Osteoblast (primary cell): ENCODE measurements around the gene GNAQ. TPM values are rescaled to one million over a fixed set of nuclear protein-coding genes. Genes with fewer than 3 reads are reported as not detected.

ENCODE experiments used
- DNase-seq: peaks from one replicate; pipeline ENCODE4 v3.0.0; 2011; ENCODE audit warnings: low spot score, mixed read lengths; ENCODE audit not compliant: insufficient read length; ENCODE audit errors: missing footprints
- H2AFZ ChIP-seq: 2 replicates; pipeline ENCODE4 v1.6.0; 2011; ENCODE audit warnings: mild to moderate bottlenecking, low read length
- H3K27ac ChIP-seq: 2 replicates; pipeline ENCODE4 v1.5.1; 2011; ENCODE audit warnings: mild to moderate bottlenecking, low read depth, low read length, moderate library complexity
- H3K27me3 ChIP-seq: 2 replicates; pipeline ENCODE4 v1.6.0; 2012; ENCODE audit warnings: mild to moderate bottlenecking, control low read depth, inconsistent platforms, low read length, moderate library complexity; ENCODE audit not compliant: insufficient read depth
- H3K36me3 ChIP-seq: 2 replicates; pipeline ENCODE4 v1.5.1; 2011; ENCODE audit warnings: mild to moderate bottlenecking, low read length, control low read depth, moderate library complexity; ENCODE audit not compliant: insufficient read depth
- H3K4me1 ChIP-seq: 2 replicates; pipeline ENCODE4 v1.5.1; 2011; ENCODE audit warnings: mild to moderate bottlenecking, low read length, control low read depth, moderate library complexity; ENCODE audit not compliant: insufficient read depth
- H3K4me2 ChIP-seq: 2 replicates; pipeline ENCODE4 v1.6.0; 2011; ENCODE audit warnings: mild to moderate bottlenecking, low read length; ENCODE audit not compliant: insufficient read depth
- H3K4me3 ChIP-seq: fragments of 200-600 bp; sonication (generic); 3 replicates; pipeline ENCODE4 v1.5.1; 2012; ENCODE audit warnings: mild to moderate bottlenecking, low read length, inconsistent platforms; ENCODE audit not compliant: insufficient read depth
- H3K79me2 ChIP-seq: 2 replicates; pipeline ENCODE4 v1.6.0; 2012; ENCODE audit warnings: mild to moderate bottlenecking, low read length, control low read depth, inconsistent platforms; ENCODE audit not compliant: insufficient read depth
- H3K9me3 ChIP-seq: 2 replicates; pipeline ENCODE4 v1.5.1; 2011; ENCODE audit warnings: low read depth, low read length, control low read depth
- H4K20me1 ChIP-seq: 2 replicates; pipeline ENCODE4 v1.6.0; 2012; ENCODE audit warnings: mild to moderate bottlenecking, low read length, control low read depth; ENCODE audit not compliant: insufficient read depth
- CTCF ChIP-seq: IDR thresholded peaks from 2 replicates; pipeline ENCODE4 v1.5.1; 2011; ENCODE audit warnings: mild to moderate bottlenecking, low read depth, low read length, moderate library complexity; ENCODE audit errors: extremely low read depth
- total RNA-seq: library from RNA; depleted of rRNA; stranded (reverse); fragments of >200 nt; gene quantifications from 2 replicates; pipeline ENCODE4 v1.2.3, GENCODE V29; 2012

GNAQ gene
- 63.9 and 64.8 TPM in 2 replicates for total RNA-seq

DNA sequence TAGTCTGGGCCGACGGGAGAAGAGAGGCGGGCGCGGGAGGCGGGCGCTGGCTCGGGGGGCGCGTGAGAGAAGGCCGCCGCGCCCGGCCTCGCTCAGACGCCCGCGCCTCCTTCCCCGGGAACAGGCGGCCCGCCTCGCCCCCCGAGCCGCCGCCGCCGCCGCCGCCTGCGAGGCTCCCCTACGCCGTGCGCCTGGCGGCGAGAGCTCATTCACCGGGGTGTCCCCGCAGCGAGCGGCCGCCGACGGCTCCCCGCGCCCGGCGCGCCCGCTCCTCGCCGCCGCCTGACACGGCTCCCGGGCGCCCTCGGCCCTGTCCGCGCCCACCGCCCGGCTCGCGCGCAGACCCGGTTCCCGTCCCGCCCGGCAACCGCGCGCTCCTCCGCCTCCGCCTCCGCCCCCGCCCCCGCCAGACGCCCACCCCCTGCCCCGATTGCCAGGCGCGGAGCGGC is at the start of gene GNAQ:
TSS of gene GNAQ (minus strand) at position 368 of the 449 bp plus-strand sequence. CDS start 576 bp downstream, outside the sequence.
- Histone ChIP-seq H3K4me2 (peak within 1 kb of the TSS; percentile 96), H4K20me1 (peaks cover 7% of the 10 kb centered on the region), H3K36me3 (no peaks in the 10 kb centered on the region), H3K4me1 (peaks cover 31% of the 10 kb centered on the region), H3K79me2 (peaks cover 43% of the 10 kb centered on the region), H3K27ac (peak within 1 kb of the TSS; percentile 81), H3K9me3 (no peaks in the 10 kb centered on the region), H2AFZ (peak within 1 kb of the TSS; percentile 94), H3K4me3 (peak within 1 kb of the TSS; percentile 88), H3K27me3 (no peaks in the 10 kb centered on the region)
- TF ChIP-seq CTCF: no peak
- DNase-seq: peak; percentile 75

DNA sequence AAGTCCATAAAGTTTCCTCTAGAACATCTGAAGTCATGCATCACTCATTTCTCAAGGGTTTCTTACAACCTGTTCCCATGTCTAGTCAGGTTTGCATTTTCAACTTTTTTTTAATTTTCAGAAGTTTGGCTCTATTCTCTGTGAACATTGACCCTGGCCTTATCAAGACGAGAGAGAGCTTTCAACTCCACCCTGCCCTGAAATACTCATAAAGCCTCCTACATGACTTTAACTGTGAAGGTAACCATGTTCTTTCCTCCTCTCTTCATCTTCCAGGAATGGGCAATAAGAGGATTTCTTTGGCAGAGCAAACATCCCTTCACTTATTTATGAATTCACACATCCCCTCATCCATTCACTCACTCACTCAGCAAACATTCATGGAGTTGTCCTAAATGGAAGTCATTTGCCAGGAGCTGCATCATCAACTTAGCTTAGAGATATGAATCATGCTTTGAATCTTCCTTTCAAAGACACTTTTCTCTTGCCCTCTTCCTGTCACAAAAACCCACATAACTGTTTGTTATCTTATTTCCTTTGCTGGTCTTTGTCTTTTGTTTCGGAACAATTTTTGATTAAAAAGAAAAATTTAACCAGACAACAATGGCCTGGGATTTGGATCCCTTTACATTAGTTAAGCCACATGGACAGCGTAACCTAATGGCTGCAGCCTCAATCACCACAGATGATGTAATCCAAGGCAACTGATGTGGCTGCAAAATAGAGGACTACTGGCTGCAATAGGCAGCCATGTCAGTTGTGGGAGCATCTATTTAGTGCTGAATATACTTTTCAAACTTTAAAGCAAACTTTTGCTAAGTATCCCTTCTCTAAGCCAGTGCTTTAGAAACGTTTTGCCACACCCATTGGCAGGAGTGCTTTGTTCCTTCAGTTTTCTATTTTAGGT is 43.0 kb upstream of the GNAQ start:
- no peaks in the 10 kb centered on the region for H3K4me1 ChIP-seq
- no peaks in the 10 kb centered on the region for H4K20me1 ChIP-seq
- H2AFZ ChIP-seq: no peak overlapping the region
- H3K9me3 ChIP-seq: no peaks in the 10 kb centered on the region
- H3K4me3 ChIP-seq: no peak overlapping the region
- no peak for DNase-seq
- no peak overlapping the region for H3K4me2 ChIP-seq
- H3K36me3 ChIP-seq: no peaks in the 10 kb centered on the region
- peaks cover 4% of the 10 kb centered on the region for H3K27me3 ChIP-seq
- no peak for TF ChIP-seq CTCF
- H3K79me2 ChIP-seq: no peaks in the 10 kb centered on the region
- no peak overlapping the region for H3K27ac ChIP-seq

GRCh38 chr9:78073722-78074121 is 42.1 kb upstream of the GNAQ start:
- Histone ChIP-seq H3K4me3 (no peak overlapping the region), H3K36me3 (no peaks in the 10 kb centered on the region), H3K4me1 (no peaks in the 10 kb centered on the region), H4K20me1 (no peaks in the 10 kb centered on the region), H2AFZ (no peak overlapping the region), H3K27ac (no peak overlapping the region), H3K27me3 (peaks cover 4% of the 10 kb centered on the region), H3K9me3 (no peaks in the 10 kb centered on the region), H3K79me2 (no peaks in the 10 kb centered on the region), H3K4me2 (no peak overlapping the region)
- TF ChIP-seq CTCF: no peak
- DNase-seq: no peak

DNA sequence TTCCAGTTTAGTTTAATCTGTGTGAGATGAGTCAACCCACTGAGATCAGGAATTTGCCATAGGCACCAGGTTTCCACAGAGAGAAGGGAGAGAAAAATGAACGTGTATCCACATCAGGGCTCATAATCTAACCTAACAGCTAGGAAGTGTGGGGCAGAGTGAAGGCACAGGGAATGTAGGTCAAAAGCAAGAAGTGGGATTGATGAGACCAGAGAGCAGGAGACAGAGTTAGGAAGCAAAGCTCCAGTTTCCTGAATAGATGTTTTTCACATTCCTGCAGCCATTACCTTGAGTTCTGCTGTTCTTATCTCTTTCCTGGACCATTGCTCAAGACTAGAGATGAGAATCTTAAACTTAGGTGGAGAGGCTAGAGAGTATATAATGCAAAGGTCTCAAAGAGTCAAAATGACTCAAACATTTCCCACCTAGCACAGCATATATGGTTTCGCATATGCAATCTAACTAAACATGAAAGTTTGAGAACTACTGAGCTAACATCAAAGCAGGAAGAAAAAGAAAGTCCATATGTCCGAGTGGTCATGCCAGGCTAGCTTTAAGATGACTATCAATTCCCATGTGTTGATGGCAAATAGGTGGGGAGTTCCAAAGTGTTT is 41.1 kb upstream of the GNAQ start:
- Histone ChIP-seq H3K79me2 (no peaks in the 10 kb centered on the region), H3K36me3 (no peaks in the 10 kb centered on the region), H3K9me3 (no peaks in the 10 kb centered on the region), H2AFZ (no peak overlapping the region), H3K4me3 (no peak overlapping the region), H3K27me3 (peaks cover 4% of the 10 kb centered on the region), H3K4me1 (no peaks in the 10 kb centered on the region), H4K20me1 (no peaks in the 10 kb centered on the region), H3K27ac (no peak overlapping the region), H3K4me2 (no peak overlapping the region)
- TF ChIP-seq CTCF: no peak
- no peak for DNase-seq
